ENCODE measurements around the gene ZP2.
"Not testable (repeated sequence)": the region's sequence is repeated elsewhere in the genome, so short reads cannot be mapped to it uniquely, and the experiment has no call there.

ZP2 gene

DNA sequence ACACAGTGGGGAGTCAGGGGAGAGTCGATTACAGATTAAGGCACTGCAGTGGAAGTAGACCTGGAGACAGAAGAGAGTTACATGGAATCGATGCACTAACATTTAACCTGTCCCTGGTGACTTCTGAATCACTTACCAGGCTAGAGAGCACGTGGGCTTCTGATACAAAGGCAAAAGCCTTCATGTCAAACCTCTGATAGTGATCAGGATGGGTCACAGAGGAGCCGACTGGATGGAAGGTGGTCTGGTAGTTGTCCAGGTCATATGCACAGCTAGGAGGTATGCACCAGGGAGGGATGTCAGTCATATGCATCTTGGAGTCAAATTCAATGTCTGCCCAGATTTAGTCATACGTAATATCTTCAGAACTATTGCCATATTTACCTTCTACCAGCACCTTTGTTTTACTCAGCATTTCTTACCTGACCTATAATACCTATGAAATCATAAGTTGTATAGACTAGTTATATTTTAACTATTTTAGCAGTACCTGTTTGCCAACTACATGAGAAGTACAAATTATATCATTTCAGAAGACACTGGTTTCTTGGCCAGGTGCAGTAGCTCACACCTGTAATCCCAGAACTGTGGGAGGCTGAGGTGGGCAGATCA, 11.7 kb downstream of the ZP2 start:
- Histone ChIP-seq H3K27ac (ENCODE audit: low read depth, low read length) (no peak overlapping the region), H3K79me2 (ENCODE audit: control insufficient read depth, low read length) (no peaks in the 10 kb centered on the region), H3K9me2 (replicated peaks; ENCODE audit: control insufficient read depth, low read length) (no peaks in the 10 kb centered on the region), H3K4me3 (ENCODE audit: low read length) (no peak overlapping the region), H3K4me1 (ENCODE audit: control insufficient read depth, low read length) (no peaks in the 10 kb centered on the region), H3F3A (ENCODE audit: control insufficient read depth, insufficient read depth) (no peaks in the 10 kb centered on the region), H3K27me3 (ENCODE audit: control insufficient read depth, low read length) (peaks cover 60% of the 10 kb centered on the region), H4K20me1 (ENCODE audit: control insufficient read depth, insufficient read depth, low read depth, low read length) (no peaks in the 10 kb centered on the region), H3K9me3 (ENCODE audit: control insufficient read depth, insufficient read depth, low read length) (no peaks in the 10 kb centered on the region), H3K36me3 (ENCODE audit: control insufficient read depth, low read length) (no peaks in the 10 kb centered on the region), H3K4me2 (ENCODE audit: low read length) (no peak overlapping the region)
- TF ChIP-seq EZH2phosphoT487 (IDR thresholded peaks at IDR 0.05; ENCODE audit: borderline replicate concordance, low read length): no peak
- TF ChIP-seq, protein P1, sequence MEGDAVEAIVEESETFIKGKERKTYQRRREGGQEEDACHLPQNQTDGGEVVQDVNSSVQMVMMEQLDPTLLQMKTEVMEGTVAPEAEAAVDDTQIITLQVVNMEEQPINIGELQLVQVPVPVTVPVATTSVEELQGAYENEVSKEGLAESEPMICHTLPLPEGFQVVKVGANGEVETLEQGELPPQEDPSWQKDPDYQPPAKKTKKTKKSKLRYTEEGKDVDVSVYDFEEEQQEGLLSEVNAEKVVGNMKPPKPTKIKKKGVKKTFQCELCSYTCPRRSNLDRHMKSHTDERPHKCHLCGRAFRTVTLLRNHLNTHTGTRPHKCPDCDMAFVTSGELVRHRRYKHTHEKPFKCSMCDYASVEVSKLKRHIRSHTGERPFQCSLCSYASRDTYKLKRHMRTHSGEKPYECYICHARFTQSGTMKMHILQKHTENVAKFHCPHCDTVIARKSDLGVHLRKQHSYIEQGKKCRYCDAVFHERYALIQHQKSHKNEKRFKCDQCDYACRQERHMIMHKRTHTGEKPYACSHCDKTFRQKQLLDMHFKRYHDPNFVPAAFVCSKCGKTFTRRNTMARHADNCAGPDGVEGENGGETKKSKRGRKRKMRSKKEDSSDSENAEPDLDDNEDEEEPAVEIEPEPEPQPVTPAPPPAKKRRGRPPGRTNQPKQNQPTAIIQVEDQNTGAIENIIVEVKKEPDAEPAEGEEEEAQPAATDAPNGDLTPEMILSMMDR (IDR thresholded peaks at IDR 0.05; ENCODE audit: low read depth, low read length, poor library complexity, severe bottlenecking): no peak

DNA sequence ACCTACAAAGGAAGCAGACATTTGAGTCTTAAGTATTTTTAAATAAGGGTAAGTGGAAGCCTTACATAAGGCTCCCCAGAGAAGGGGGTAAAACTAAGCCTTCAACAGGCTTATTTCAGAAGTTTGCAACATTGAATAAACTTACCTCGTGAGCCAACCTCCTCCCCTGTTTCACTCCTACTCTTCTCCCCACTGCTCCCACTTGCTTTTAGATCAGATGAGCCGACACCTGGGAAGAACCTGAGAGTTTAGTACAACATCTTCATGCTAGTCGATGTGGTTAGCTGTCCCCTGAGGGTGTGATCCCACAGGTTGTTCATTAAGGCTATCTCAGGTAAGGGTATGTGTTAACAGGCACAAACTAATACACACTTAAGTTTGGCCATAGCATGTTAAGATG, 13.8 kb downstream of the ZP2 start:
- no peak overlapping the region for H3K4me3 ChIP-seq (ENCODE audit: low read length)
- no peaks in the 10 kb centered on the region for H3K79me2 ChIP-seq (ENCODE audit: control insufficient read depth, low read length)
- no peak overlapping the region for H3K27ac ChIP-seq (ENCODE audit: low read depth, low read length)
- H3K9me3 ChIP-seq (ENCODE audit: control insufficient read depth, insufficient read depth, low read length): no peaks in the 10 kb centered on the region
- H3F3A ChIP-seq (ENCODE audit: control insufficient read depth, insufficient read depth): no peaks in the 10 kb centered on the region
- H3K9me2 ChIP-seq (replicated peaks; ENCODE audit: control insufficient read depth, low read length): no peaks in the 10 kb centered on the region
- H4K20me1 ChIP-seq (ENCODE audit: control insufficient read depth, insufficient read depth, low read depth, low read length): no peaks in the 10 kb centered on the region
- no peaks in the 10 kb centered on the region for H3K4me1 ChIP-seq (ENCODE audit: control insufficient read depth, low read length)
- TF ChIP-seq, protein P1 (IDR thresholded peaks at IDR 0.05; ENCODE audit: low read depth, low read length, poor library complexity, severe bottlenecking): no peak
- TF ChIP-seq EZH2phosphoT487 (IDR thresholded peaks at IDR 0.05; ENCODE audit: borderline replicate concordance, low read length): no peak
- H3K27me3 ChIP-seq (ENCODE audit: control insufficient read depth, low read length): peaks cover 53% of the 10 kb centered on the region
- H3K4me2 ChIP-seq (ENCODE audit: low read length): no peak overlapping the region
- H3K36me3 ChIP-seq (ENCODE audit: control insufficient read depth, low read length): no peaks in the 10 kb centered on the region

DNA sequence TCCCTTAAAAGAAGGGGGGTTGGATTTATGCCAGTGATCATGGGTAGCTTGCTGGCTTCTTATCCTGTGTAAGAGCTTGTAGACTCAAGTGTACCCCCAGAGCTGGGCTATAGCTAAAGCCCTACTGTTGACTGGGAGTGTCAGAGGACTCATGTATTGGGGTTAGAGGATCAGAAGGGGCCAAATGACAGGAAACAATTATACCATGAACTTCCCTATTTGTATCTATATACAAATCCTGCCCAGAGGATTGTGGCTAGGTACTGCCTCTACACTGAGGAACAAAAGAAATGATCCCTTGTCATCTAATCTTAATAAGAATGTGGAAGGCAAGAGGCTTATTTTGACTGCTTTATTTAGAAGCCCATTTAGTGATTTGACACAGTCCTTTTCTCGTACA, 14.3 kb downstream of the ZP2 start:
- Histone ChIP-seq H3K4me1 (ENCODE audit: control insufficient read depth, low read length) (no peaks in the 10 kb centered on the region), H3K79me2 (ENCODE audit: control insufficient read depth, low read length) (no peaks in the 10 kb centered on the region), H3F3A (ENCODE audit: control insufficient read depth, insufficient read depth) (no peaks in the 10 kb centered on the region), H3K4me2 (ENCODE audit: low read length) (no peak overlapping the region), H3K27me3 (ENCODE audit: control insufficient read depth, low read length) (peaks cover 50% of the 10 kb centered on the region), H3K9me2 (replicated peaks; ENCODE audit: control insufficient read depth, low read length) (no peaks in the 10 kb centered on the region), H3K36me3 (ENCODE audit: control insufficient read depth, low read length) (no peaks in the 10 kb centered on the region), H3K9me3 (ENCODE audit: control insufficient read depth, insufficient read depth, low read length) (no peaks in the 10 kb centered on the region), H3K27ac (ENCODE audit: low read depth, low read length) (no peak overlapping the region), H4K20me1 (ENCODE audit: control insufficient read depth, insufficient read depth, low read depth, low read length) (no peaks in the 10 kb centered on the region), H3K4me3 (ENCODE audit: low read length) (no peak overlapping the region)
- no peak for TF ChIP-seq EZH2phosphoT487 (IDR thresholded peaks at IDR 0.05; ENCODE audit: borderline replicate concordance, low read length)
- TF ChIP-seq, protein P1 (IDR thresholded peaks at IDR 0.05; ENCODE audit: low read depth, low read length, poor library complexity, severe bottlenecking): no peak

DNA sequence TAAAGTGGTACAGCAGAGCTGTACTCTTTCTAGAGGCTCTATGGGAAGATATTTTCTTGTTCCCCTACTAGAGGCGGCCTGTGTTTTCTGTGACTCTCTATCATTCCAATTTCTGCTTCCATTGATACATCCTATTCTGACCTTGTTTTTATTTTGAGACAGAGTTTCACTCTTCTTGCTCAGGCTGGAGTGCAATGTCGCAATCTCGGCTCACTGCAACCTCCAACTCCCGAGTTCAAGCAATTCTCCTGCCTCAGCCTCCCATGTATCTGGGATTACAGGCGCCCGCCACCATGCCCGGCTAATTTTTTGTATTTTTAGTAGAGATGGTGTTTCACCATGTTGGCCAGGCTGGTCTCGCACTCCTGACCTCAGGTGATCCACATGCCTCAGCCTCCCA, 16.0 kb downstream of the ZP2 start:
- not testable (repeated sequence) for H3F3A ChIP-seq (ENCODE audit: control insufficient read depth, insufficient read depth); H3K9me3 ChIP-seq (ENCODE audit: control insufficient read depth, insufficient read depth, low read length); H4K20me1 ChIP-seq (ENCODE audit: control insufficient read depth, insufficient read depth, low read depth, low read length); H3K4me1 ChIP-seq (ENCODE audit: control insufficient read depth, low read length); H3K4me3 ChIP-seq (ENCODE audit: low read length); H3K36me3 ChIP-seq (ENCODE audit: control insufficient read depth, low read length); H3K4me2 ChIP-seq (ENCODE audit: low read length); H3K27ac ChIP-seq (ENCODE audit: low read depth, low read length); H3K9me2 ChIP-seq (replicated peaks; ENCODE audit: control insufficient read depth, low read length); H3K79me2 ChIP-seq (ENCODE audit: control insufficient read depth, low read length)
- H3K27me3 ChIP-seq (ENCODE audit: control insufficient read depth, low read length): peaks cover 39% of the 10 kb centered on the region
